K562 (cell line): ENCODE results near the gene CCDC117. TPM values are rescaled to one million over a fixed set of nuclear protein-coding genes. Genes with fewer than 3 reads are reported as not detected.
A peak's percentile ranks its signal among the peaks of the same experiment; 100 is the strongest.

Source experiments
- ATAC-seq: fragments of 200-7000 bp; cut with Tn5 transposase; 3 replicates; pipeline ENCODE4 v1.9.1; 2020; ENCODE audit warnings: moderate library complexity
- BruUV-seq: library from RNA; stranded (reverse); fragments of 400-500 nt; replicated peaks from 2 replicates; lab custom pipeline; 2021; lab: Mats Ljungman, UMichigan
- CTCF ChIA-PET: fragments of 300-600 bp; formaldehyde crosslinking; extraction: SDS; loops from one replicate; lab custom pipeline; 2021; ENCODE audit warnings: low intra/inter-chr PET ratio; lab: Yijun Ruan, JAX
- POLR2A ChIA-PET: fragments of 300-600, 350-650 bp; sonication (Branson Sonifier 250); formaldehyde crosslinking; extraction: SDS; loops from one replicate; lab custom pipeline; 2021; ENCODE audit warnings: antibody characterized with exemption, inconsistent platforms; lab: Yijun Ruan, JAX
- DNase-seq, 4 experiments: peaks; one replicate each; pipeline versions ENCODE4 v3.0.0 to v3.0.0-alpha.2; 2011 to 2018; ENCODE audit warnings: low spot score in 3 of 4, mixed read lengths in 3 of 4; ENCODE audit errors: extremely low read depth in 1 of 4
- FAIRE-seq: peaks from 2 replicates; lab custom pipeline; 2011; peaks lifted over from hg19 to GRCh38; lab: Jason Lieb, UNC
- H2AFZ ChIP-seq: 2 replicates; pipeline ENCODE4 v1.6.0; 2011; ENCODE audit warnings: low read depth, low read length, control low read depth, inconsistent platforms
- H3K27ac ChIP-seq: fragments of 200-600 bp; 3 replicates; pipeline ENCODE4 v1.8.0; 2011; ENCODE audit warnings: low read depth, mild to moderate bottlenecking, control low read depth, inconsistent platforms, low read length, moderate library complexity, mixed read lengths; ENCODE audit errors: extremely low read depth
- H3K27me3 ChIP-seq, 2 experiments: fragments of 300-600 bp in 1 of 2; 2 replicates in 1 of 2; 3 replicates in 1 of 2; pipeline versions ENCODE4 v1.6.0 to v1.8.0; 2011; ENCODE audit warnings: inconsistent platforms in 2 of 2, low read length in 2 of 2, mild to moderate bottlenecking in 1 of 2, mixed read lengths in 1 of 2, moderate library complexity in 1 of 2; ENCODE audit not compliant: control insufficient read depth in 2 of 2, insufficient read depth in 2 of 2
- H3K36me3 ChIP-seq: fragments of 300-600 bp; 3 replicates; pipeline ENCODE4 v1.8.0; 2011; ENCODE audit warnings: mild to moderate bottlenecking, low read length, inconsistent platforms; ENCODE audit not compliant: control insufficient read depth, insufficient read depth
- H3K4me1 ChIP-seq, 2 experiments: fragments of 200-600 bp in 1 of 2; replicated peaks in 1 of 2; 2 replicates in 1 of 2; 3 replicates in 1 of 2; pipeline versions ENCODE4 v1.5.1 to v1.8.0; 2011; ENCODE audit warnings: inconsistent platforms in 2 of 2, low read length in 2 of 2, mild to moderate bottlenecking in 1 of 2, mixed read lengths in 1 of 2, moderate library complexity in 1 of 2; ENCODE audit not compliant: control insufficient read depth in 2 of 2, insufficient read depth in 2 of 2
- H3K4me2 ChIP-seq: 2 replicates; pipeline ENCODE4 v1.6.1; 2011; ENCODE audit warnings: low read length, control low read depth, inconsistent platforms, mixed read lengths; ENCODE audit not compliant: insufficient read depth
- H3K4me3 ChIP-seq: fragments of 200-600 bp; sonication (generic), shearing (Covaris generic); 2 replicates; pipeline ENCODE4 v1.5.1; 2016; ENCODE audit warnings: control low read depth, inconsistent platforms
- H3K79me2 ChIP-seq: fragments of 200-600 bp; 3 replicates; pipeline ENCODE4 v1.8.0; 2011; ENCODE audit warnings: low read length, inconsistent platforms; ENCODE audit not compliant: control insufficient read depth, insufficient read depth
- H3K9ac ChIP-seq, 2 experiments: 2 replicates each; pipeline versions ENCODE4 v1.6.0 to v1.6.1; 2011; ENCODE audit warnings: low read depth in 2 of 2, low read length in 2 of 2, control low read depth in 1 of 2, inconsistent platforms in 1 of 2, mild to moderate bottlenecking in 1 of 2, mixed read lengths in 1 of 2; ENCODE audit not compliant: insufficient read depth in 1 of 2
- H3K9me1 ChIP-seq: one replicate; pipeline ENCODE4 v1.6.0; 2011; ENCODE audit warnings: inconsistent platforms, mild to moderate bottlenecking, low read length, moderate library complexity; ENCODE audit not compliant: control insufficient read depth, insufficient read depth
- H3K9me3 ChIP-seq: replicated peaks from 2 replicates; pipeline ENCODE4 v1.5.1; 2011; ENCODE audit warnings: low read depth, low read length, inconsistent platforms; ENCODE audit not compliant: control insufficient read depth, insufficient read depth
- H4K20me1 ChIP-seq: replicated peaks from 2 replicates; pipeline ENCODE4 v1.6.1; 2011; ENCODE audit warnings: low read length, inconsistent platforms, mixed read lengths; ENCODE audit not compliant: control insufficient read depth, insufficient read depth
- CTCFL ChIP-seq: IDR thresholded peaks from 2 replicates; pipeline ENCODE4 v1.6.1; 2011; ENCODE audit warnings: borderline replicate concordance, low read depth, mild to moderate bottlenecking, moderate library complexity, low read length; ENCODE audit not compliant: insufficient read depth, poor library complexity, severe bottlenecking
- FOXO4 ChIP-seq: fragments of 450-650 bp; formaldehyde crosslinking; IDR thresholded peaks from 2 replicates; pipeline ENCODE4 v1.4.0; 2020; ENCODE audit warnings: mild to moderate bottlenecking, moderate library complexity
- PBX2 ChIP-seq, 2 experiments: IDR thresholded peaks in 1 of 2; conservative IDR thresholded peaks in 1 of 2; 2 replicates each; pipeline ENCODE4 v1.6.1; 2016; ENCODE audit warnings: low read depth in 2 of 2, mild to moderate bottlenecking in 1 of 2, missing compliant biosample characterization in 1 of 2, missing genetic modification characterization in 1 of 2, moderate library complexity in 1 of 2
- WGBS: fragments of 100-300 bp; shearing (Covaris generic); methylation state at CpG from one replicate; pipeline ENCODE4 v1.1.6; 2016; ENCODE audit warnings: low coverage, mixed read lengths; ENCODE audit not compliant: insufficient coverage; ENCODE audit errors: missing lambda C conversion rate; 5-methylcytosine and 5-hydroxymethylcytosine counted together
- in situ Hi-C: fragments of 300-500 bp; cut with MboI; formaldehyde crosslinking; loops from 4 replicates; pipeline ENCODE4 v1.15.0; 2018; ENCODE audit warnings: inconsistent platforms, mixed read lengths
- intact Hi-C: fragments of 100-400 bp; cut with micrococcal nuclease; formaldehyde crosslinking; loops from 2 replicates; pipeline ENCODE4 v1.14.2; 2022
- polyA plus RNA-seq, 8 experiments: library from polyadenylated mRNA; depleted of rRNA in 4 of 8; stranded (reverse) in 5 of 8; unstranded in 3 of 8; fragments of >200 nt; fragmentation: Nextera tagmentation in 2 of 8; fragmentation: Illumina TruSeq in 1 of 8; extraction: Ambion mirVana in 2 of 8; extraction: Trizol in 1 of 8; gene quantifications; 2 replicates each; pipeline versions ENCODE4 v1.2.1 to v1.2.3, GENCODE V29; 2011 to 2014; ENCODE audit warnings: inconsistent platforms in 1 of 8, missing spikeins in 1 of 8
- total RNA-seq, 7 experiments: library from RNA; depleted of rRNA in 6 of 7; stranded (reverse); fragments of >200 nt in 6 of 7; fragmentation: Illumina TruSeq in 2 of 7; extraction: Trizol in 2 of 7; gene quantifications; 2 replicates each; pipeline versions ENCODE4 v1.2.1 to v1.2.3, GENCODE V29; 2011 to 2021; ENCODE audit warnings: low replicate concordance in 1 of 7
- TF ChIP-seq, protein P1 (sequence below): fragments of 250-450 bp; sonication (Bioruptor Pico); IDR thresholded peaks from 2 replicates; pipeline ENCODE4 v1.5.0; 2020; ENCODE audit warnings: mild to moderate bottlenecking, borderline replicate concordance

Gene CCDC117
- total and polyA plus RNA-seq, 9 of the 15 experiments (the other 6 are each of a cell fraction or from before 2014, with no cell fraction given) = 5.7 to 23.3 (median 15.8) TPM

- Histone ChIP-seq H3K9me1 (no peaks in the 10 kb centered on the region), H3K4me1 (0 out of 5 replicates have a peak, but pooled peaks cover 0 to 4% of the 10 kb centered on the region in 2 experiments), H4K20me1 (no peaks in the 10 kb centered on the region), H3K9ac (peak overlapping the region in 1 of 2 experiments; percentile 26; a peak in 1 of 4 replicates), H3K27me3 (no peaks in the 10 kb centered on the region), H3K79me2 (no peaks in the 10 kb centered on the region), H3K4me2 (no peak overlapping the region), H2AFZ (no peak overlapping the region), H3K9me3 (no peaks in the 10 kb centered on the region), H3K4me3 (no peak overlapping the region), H3K27ac (no peak overlapping the region), H3K36me3 (no peaks in the 10 kb centered on the region)
- ChIA-PET CTCF (interaction anchor here (0.6 kb wide), 1 partner anchor 59 kb away, joined by 3 read pairs; the partner anchor contains the start of gene CCDC117), POLR2A (no interaction called here)
- ATAC-seq (no peak), DNase-seq (no peak), FAIRE-seq (no peak)
- TF ChIP-seq FOXO4 (CRISPR knock-in tag) (no peak), PBX2 (CRISPR knock-in tag; IDR thresholded peaks at IDR 0.05; ENCODE audit: low read depth) (no peak), PBX2 (tag; conservative IDR thresholded peaks at IDR 0.05; ENCODE audit: low read depth) (no peak), CTCFL (no peak)
- TF ChIP-seq, protein P1, sequence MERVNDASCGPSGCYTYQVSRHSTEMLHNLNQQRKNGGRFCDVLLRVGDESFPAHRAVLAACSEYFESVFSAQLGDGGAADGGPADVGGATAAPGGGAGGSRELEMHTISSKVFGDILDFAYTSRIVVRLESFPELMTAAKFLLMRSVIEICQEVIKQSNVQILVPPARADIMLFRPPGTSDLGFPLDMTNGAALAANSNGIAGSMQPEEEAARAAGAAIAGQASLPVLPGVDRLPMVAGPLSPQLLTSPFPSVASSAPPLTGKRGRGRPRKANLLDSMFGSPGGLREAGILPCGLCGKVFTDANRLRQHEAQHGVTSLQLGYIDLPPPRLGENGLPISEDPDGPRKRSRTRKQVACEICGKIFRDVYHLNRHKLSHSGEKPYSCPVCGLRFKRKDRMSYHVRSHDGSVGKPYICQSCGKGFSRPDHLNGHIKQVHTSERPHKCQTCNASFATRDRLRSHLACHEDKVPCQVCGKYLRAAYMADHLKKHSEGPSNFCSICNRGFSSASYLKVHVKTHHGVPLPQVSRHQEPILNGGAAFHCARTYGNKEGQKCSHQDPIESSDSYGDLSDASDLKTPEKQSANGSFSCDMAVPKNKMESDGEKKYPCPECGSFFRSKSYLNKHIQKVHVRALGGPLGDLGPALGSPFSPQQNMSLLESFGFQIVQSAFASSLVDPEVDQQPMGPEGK (CRISPR knock-in tag) = no peak
- in situ Hi-C loops = loop anchor here (5.0 to 10.0 kb wide), 2 partner anchors 229 to 807 kb away; no protein-coding TSS in a partner anchor
- no TSS peak for BruUV-seq
- intact Hi-C loops = no loop called here
- WGBS = 39% methylated on average over 3 of the region's 7 CpGs
Measured at GRCh38 chr22:28831140-28832072, 58.9 kb downstream of the CCDC117 start.
